H9 (cell line): ENCODE data around the gene TACR2. TPM values are rescaled to one million over a fixed set of nuclear protein-coding genes. Genes with fewer than 3 reads are reported as not detected.
A peak's percentile ranks its signal among the peaks of the same experiment; 100 is the strongest.

ENCODE experiments used
- DNase-seq: peaks from one replicate; pipeline ENCODE4 v3.0.0-alpha.2; 2017
- H2AFZ ChIP-seq: one replicate; pipeline ENCODE4 v1.6.1; 2013; ENCODE audit warnings: mild to moderate bottlenecking, low read length, control low read depth, moderate library complexity
- H2AK5ac ChIP-seq: 2 replicates; pipeline ENCODE4 v1.6.1; 2013; ENCODE audit warnings: low read length, control low read depth, mixed read lengths; ENCODE audit not compliant: insufficient read length
- H2BK120ac ChIP-seq: one replicate; pipeline ENCODE4 v1.6.1; 2013; ENCODE audit warnings: low read depth, mild to moderate bottlenecking, low read length, control low read depth, inconsistent platforms; ENCODE audit not compliant: poor library complexity, severe bottlenecking
- H2BK12ac ChIP-seq: 2 replicates; pipeline ENCODE4 v1.6.1; 2013; ENCODE audit warnings: low read length, control low read depth, mixed read lengths, low read depth; ENCODE audit not compliant: insufficient read length
- H2BK15ac ChIP-seq: 2 replicates; pipeline ENCODE4 v1.6.1; 2013; ENCODE audit warnings: low read depth, low read length, control low read depth
- H2BK20ac ChIP-seq: one replicate; pipeline ENCODE4 v1.6.1; 2013; ENCODE audit warnings: low read depth, mild to moderate bottlenecking, low read length, control low read depth, inconsistent platforms; ENCODE audit not compliant: poor library complexity, severe bottlenecking
- H2BK5ac ChIP-seq: 2 replicates; pipeline ENCODE4 v1.6.1; 2013; ENCODE audit warnings: low read length, control low read depth, mixed read lengths; ENCODE audit not compliant: insufficient read length
- H3K14ac ChIP-seq: 2 replicates; pipeline ENCODE4 v1.6.1; 2013; ENCODE audit warnings: low read length, control low read depth; ENCODE audit not compliant: insufficient read depth
- H3K18ac ChIP-seq: 2 replicates; pipeline ENCODE4 v1.6.1; 2013; ENCODE audit warnings: low read depth, mild to moderate bottlenecking, mixed read lengths, low read length, control low read depth; ENCODE audit not compliant: insufficient read length
- H3K23ac ChIP-seq: 2 replicates; pipeline ENCODE4 v1.6.1; 2013; ENCODE audit warnings: low read length, control low read depth, mixed read lengths, low read depth; ENCODE audit not compliant: insufficient read length
- H3K23me2 ChIP-seq: 2 replicates; pipeline ENCODE4 v1.6.1; 2013; ENCODE audit warnings: low read depth, mild to moderate bottlenecking, mixed read lengths, low read length, control low read depth; ENCODE audit not compliant: insufficient read length, poor library complexity, severe bottlenecking
- H3K27ac ChIP-seq: 2 replicates; pipeline ENCODE4 v1.5.1; 2013; ENCODE audit warnings: low read length, control low read depth, mixed read lengths, low read depth; ENCODE audit not compliant: insufficient read length
- H3K27me3 ChIP-seq: 2 replicates; pipeline ENCODE4 v1.6.1; 2013; ENCODE audit warnings: low read length, control low read depth, inconsistent platforms; ENCODE audit not compliant: insufficient read depth
- H3K4ac ChIP-seq: 2 replicates; pipeline ENCODE4 v1.6.1; 2013; ENCODE audit warnings: low read depth, mild to moderate bottlenecking, control low read depth, inconsistent platforms, low read length, moderate library complexity
- H3K4me1 ChIP-seq: 2 replicates; pipeline ENCODE4 v1.6.1; 2013; ENCODE audit warnings: low read length, control low read depth, inconsistent platforms; ENCODE audit not compliant: insufficient read depth
- H3K4me2 ChIP-seq: 2 replicates; pipeline ENCODE4 v1.6.1; 2013; ENCODE audit warnings: low read length, control low read depth, mixed read lengths; ENCODE audit not compliant: insufficient read length, insufficient read depth
- H3K56ac ChIP-seq: 2 replicates; pipeline ENCODE4 v1.6.1; 2013; ENCODE audit warnings: low read depth, mild to moderate bottlenecking, mixed read lengths, low read length, control low read depth; ENCODE audit not compliant: insufficient read length
- H3K79me1 ChIP-seq: 2 replicates; pipeline ENCODE4 v1.6.1; 2013; ENCODE audit warnings: low read depth, mild to moderate bottlenecking, moderate library complexity, low read length, control low read depth, inconsistent platforms; ENCODE audit not compliant: insufficient read depth, poor library complexity, severe bottlenecking
- H3K79me2 ChIP-seq: 2 replicates; pipeline ENCODE4 v1.6.1; 2013; ENCODE audit warnings: low read length, control low read depth, inconsistent platforms; ENCODE audit not compliant: insufficient read depth
- H3K9ac ChIP-seq: 2 replicates; pipeline ENCODE4 v1.6.1; 2013; ENCODE audit warnings: low read length, control low read depth, mixed read lengths; ENCODE audit not compliant: insufficient read length; ENCODE audit errors: extremely low read depth
- H3K9me3 ChIP-seq: one replicate; pipeline ENCODE4 v1.6.1; 2013; ENCODE audit warnings: low read depth, low read length, inconsistent platforms; ENCODE audit not compliant: control insufficient read depth
- H3T11ph ChIP-seq: one replicate; pipeline ENCODE4 v1.6.1; 2013; ENCODE audit warnings: mild to moderate bottlenecking, low read length, control low read depth, inconsistent platforms
- H4K20me1 ChIP-seq: one replicate; pipeline ENCODE4 v1.6.1; 2013; ENCODE audit not compliant: control insufficient read depth, insufficient read length, insufficient read depth
- H4K5ac ChIP-seq: 2 replicates; pipeline ENCODE4 v1.6.1; 2013; ENCODE audit warnings: low read depth, mild to moderate bottlenecking, mixed read lengths, low read length, control low read depth; ENCODE audit not compliant: insufficient read length
- H4K8ac ChIP-seq: replicated peaks from 2 replicates; pipeline ENCODE4 v1.6.1; 2013; ENCODE audit warnings: low read length, control low read depth, mixed read lengths, low read depth; ENCODE audit not compliant: insufficient read length
- H4K91ac ChIP-seq: 2 replicates; pipeline ENCODE4 v1.6.1; 2013; ENCODE audit warnings: low read depth, mild to moderate bottlenecking, moderate library complexity, mixed read lengths, low read length, control low read depth; ENCODE audit not compliant: insufficient read length
- H3K27ac Mint-ChIP-seq, 3 experiments: 2 replicates in 2 of 3; 3 replicates in 1 of 3; pipeline ENCODE4 v1.8.0; 2020 to 2021; ENCODE audit warnings: mixed read lengths in 3 of 3, mild to moderate bottlenecking in 1 of 3, moderate library complexity in 1 of 3
- H3K27me3 Mint-ChIP-seq: 2 replicates; pipeline ENCODE4 v1.8.0; 2021; ENCODE audit warnings: low read depth, mild to moderate bottlenecking, moderate library complexity, mixed read lengths
- H3K36me3 Mint-ChIP-seq, 3 experiments: 2 replicates in 2 of 3; 3 replicates in 1 of 3; pipeline ENCODE4 v1.8.0; 2020 to 2021; ENCODE audit warnings: low read depth in 3 of 3, mixed read lengths in 3 of 3; ENCODE audit not compliant: insufficient read depth in 1 of 3
- H3K4me1 Mint-ChIP-seq, 2 experiments: 2 replicates each; pipeline ENCODE4 v1.8.0; 2020; ENCODE audit warnings: mixed read lengths in 2 of 2
- H3K4me3 Mint-ChIP-seq, 2 experiments: 2 replicates in 1 of 2; 3 replicates in 1 of 2; pipeline ENCODE4 v1.8.0; 2020 to 2021; ENCODE audit warnings: mild to moderate bottlenecking in 2 of 2, mixed read lengths in 2 of 2, moderate library complexity in 1 of 2
- H3K9me3 Mint-ChIP-seq, 2 experiments: 2 replicates in 1 of 2; 3 replicates in 1 of 2; pipeline ENCODE4 v1.8.0; 2020; ENCODE audit warnings: mild to moderate bottlenecking in 2 of 2, mixed read lengths in 2 of 2, moderate library complexity in 1 of 2
- CTCF ChIP-seq: fragments of 200-600 bp; sonication (generic); conservative IDR thresholded peaks from 3 replicates; pipeline ENCODE4 v1.8.0; 2021; ENCODE audit warnings: antibody characterized with exemption, mild to moderate bottlenecking
- WGBS: extraction: QIAGEN DNeasy Blood & Tissue Kit; methylation state at CpG from one replicate; pipeline ENCODE4 v1.1.7; 2013; ENCODE audit warnings: missing lambda C conversion rate, low lambda C conversion rate, mixed read lengths; ENCODE audit not compliant: insufficient read length; ENCODE audit errors: extremely low coverage; 5-methylcytosine and 5-hydroxymethylcytosine counted together
- total RNA-seq: library from RNA; stranded (reverse); gene quantifications from 2 replicates; pipeline ENCODE4 v1.2.1, GENCODE V29; 2021

The TACR2 gene
- total RNA-seq, 1 experiment from 2014 or later: not detected

GRCh38 chr10:69372126-69372980, 44.4 kb downstream of the TACR2 start:
- Histone ChIP-seq H3K27me3 (no peaks in the 10 kb centered on the region), H4K8ac (no peak overlapping the region), H2AK5ac (no peak overlapping the region), H3K79me1 (peaks cover 3% of the 10 kb centered on the region), H4K20me1 (no peaks in the 10 kb centered on the region), H3K9me3 (no peaks in the 10 kb centered on the region), H2BK120ac (no peak overlapping the region), H3K23ac (no peak overlapping the region), H3K56ac (no peak overlapping the region), H2BK5ac (no peak overlapping the region), H2BK12ac (no peak overlapping the region), H3K4me2 (no peak overlapping the region), H4K91ac (no peak overlapping the region), H3K23me2 (no peaks in the 10 kb centered on the region), H3K27ac (no peak overlapping the region), H3K4ac (no peak overlapping the region), H3K4me1 (peaks cover 1% of the 10 kb centered on the region; the same call in 1 of the 2 replicates), H4K5ac (no peak overlapping the region), H3K79me2 (no peaks in the 10 kb centered on the region; the same call in 1 of the 2 replicates), H3K9ac (no peak overlapping the region), H2BK20ac (no peak overlapping the region), H3K18ac (no peak overlapping the region), H3K14ac (no peak overlapping the region), H2BK15ac (no peak overlapping the region), H3T11ph (no peak overlapping the region), H2AFZ (no peak overlapping the region)
- WGBS: no CpG with 5 or more reads among the region's 9 CpGs
- TF ChIP-seq CTCF: no peak
- Mint-ChIP-seq H3K27ac (peak overlapping the region; percentile 39 to 81 (median 58); a peak in 5 of 7 replicates), H3K4me1 (peaks cover 26 to 40% of the 10 kb centered on the region in 2 experiments), H3K27me3 (no peaks in the 10 kb centered on the region), H3K9me3 (no peaks in the 10 kb centered on the region), H3K4me3 (no peak overlapping the region), H3K36me3 (peaks cover 24 to 60% (median 28%) of the 10 kb centered on the region in 3 experiments)
- no peak for DNase-seq
